GM18517 (cell line): ENCODE measurements around the gene OGFOD3.

Experiments
- ATAC-seq: cut with Tn5 transposase; IDR thresholded peaks from one replicate; pipeline ENCODE4 v1.9.1; 2021; ENCODE audit warnings: mild to moderate bottlenecking, moderate library complexity; ENCODE audit not compliant: unreplicated experiment

Gene OGFOD3

DNA sequence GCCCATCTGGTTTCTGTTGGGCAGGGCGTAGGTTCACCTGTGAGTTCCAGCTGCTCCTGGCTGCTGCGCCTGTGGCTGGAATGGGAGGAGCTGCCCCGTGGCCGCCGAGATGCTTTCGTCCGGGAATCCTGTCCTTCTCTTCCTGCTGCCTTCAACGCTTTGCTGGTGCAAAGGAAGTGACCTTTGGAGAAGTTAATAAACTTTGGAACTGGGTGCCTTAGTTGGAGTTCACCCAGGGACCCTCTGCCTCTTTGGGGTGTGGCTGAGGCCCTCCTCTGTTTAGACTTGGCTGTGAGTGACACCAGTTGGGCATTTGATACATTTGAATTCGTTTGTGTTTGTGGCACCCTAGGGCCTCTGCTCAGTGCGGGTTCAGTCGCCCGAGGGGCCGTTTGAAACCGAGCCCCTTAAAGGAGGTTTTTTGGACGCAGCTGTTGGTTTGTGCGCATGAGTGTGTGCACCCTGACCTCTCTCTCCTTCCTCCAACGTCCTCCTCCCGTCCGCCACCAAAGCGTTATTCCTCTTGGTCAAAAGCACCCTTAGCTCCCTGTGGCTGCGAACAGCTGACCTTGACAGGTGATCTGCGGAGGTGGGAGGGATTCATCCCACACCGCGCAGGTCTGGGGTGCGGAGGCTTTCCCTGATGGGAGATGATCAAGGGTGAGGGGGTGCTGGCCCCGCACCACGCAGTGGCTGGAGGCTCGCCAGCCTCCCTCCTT, 75.9 kb downstream of the OGFOD3 start:
- no peak for ATAC-seq

DNA sequence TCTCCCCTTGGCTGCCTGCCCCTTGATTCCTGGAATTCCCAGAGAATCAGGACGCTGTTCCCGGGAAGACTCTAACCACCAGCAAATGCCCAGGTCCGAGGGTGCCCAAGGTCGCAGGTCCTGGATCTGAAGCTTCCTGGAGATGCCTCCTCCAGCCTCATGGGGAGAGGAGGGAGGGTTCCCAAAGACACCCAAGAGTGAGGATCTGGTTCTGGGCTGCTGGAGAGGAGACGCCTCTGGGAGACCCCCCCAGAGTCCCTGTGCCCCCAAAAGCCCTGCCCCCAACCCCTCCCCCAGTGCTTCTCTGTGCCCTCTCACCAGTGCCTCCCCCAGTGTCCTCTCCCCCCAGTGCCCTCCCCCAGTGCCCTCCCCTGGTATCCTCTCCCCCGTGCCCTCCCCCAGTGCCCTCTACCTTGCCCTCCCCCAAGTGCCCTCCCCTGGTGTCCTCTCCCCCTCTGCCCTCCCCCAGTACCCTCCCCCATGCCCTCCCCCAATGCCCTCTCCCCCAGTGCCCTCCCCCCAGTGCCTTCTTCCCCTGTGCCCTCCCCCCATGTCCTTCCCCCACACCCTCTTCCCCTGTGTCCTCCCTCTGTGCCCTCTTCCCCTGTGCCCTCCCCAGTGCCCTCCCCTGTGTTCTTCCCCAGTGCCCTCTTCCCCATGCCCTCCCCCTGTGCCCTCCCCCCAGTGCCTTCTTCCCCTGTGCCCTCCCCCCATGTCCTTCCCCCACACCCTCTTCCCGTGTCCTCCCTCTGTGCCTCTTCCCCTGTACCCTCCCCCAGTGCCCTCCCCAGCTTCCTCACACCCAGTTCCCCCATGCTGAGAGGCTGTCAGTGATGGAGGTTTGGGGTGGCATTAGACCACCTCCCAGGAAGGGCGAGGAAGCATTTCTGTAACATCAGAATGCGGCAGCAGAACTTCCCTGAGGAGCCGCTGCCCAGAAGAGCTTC, 78.5 kb downstream of the OGFOD3 start:
- ATAC-seq = no peak
